ENCODE data around the gene PRDM16. TPM values are rescaled to one million over a fixed set of nuclear protein-coding genes. Genes with fewer than 3 reads are reported as not detected.
A peak's percentile ranks its signal among the peaks of the same experiment; 100 is the strongest.

The PRDM16 gene
- total RNA-seq, 1 experiment from 2014 or later, result 0.61 TPM

DNA sequence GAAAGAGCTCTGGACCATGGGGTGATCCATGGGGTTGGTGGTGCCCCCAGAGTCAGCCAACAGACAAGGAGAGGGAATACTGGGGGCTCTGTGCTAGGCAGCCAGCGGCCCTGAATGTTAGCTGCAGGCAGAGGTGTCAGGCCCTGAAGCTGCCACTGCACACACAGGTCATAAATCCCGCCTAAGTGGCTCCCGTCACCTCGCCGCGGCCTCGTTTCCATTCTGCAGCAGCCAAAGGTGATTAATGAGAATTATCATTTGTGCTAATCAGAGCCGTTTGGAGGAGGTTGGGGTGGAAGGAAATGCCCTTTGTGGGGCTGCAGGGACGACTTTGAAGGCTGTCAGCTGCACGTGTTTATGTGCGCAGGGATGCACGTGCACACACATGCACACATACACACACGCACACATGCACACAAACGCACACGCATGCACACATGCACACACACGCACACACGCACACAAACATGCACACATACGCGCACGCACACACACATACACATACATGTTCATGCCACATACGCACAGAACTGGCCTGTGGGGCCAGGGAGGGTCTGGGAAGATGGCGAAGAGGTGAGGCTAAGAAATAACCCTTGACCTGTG, 296.6 kb downstream of the PRDM16 start:
- no peak for DNase-seq (ENCODE audit: low read depth, low spot score)
- in situ Hi-C loops (cut with HindIII; ENCODE audit: low pct_unique_long_range_greater_than_20kb, low sequenced_read_pairs), result no loop called here

- in situ Hi-C loops (cut with HindIII; ENCODE audit: low pct_unique_long_range_greater_than_20kb, low sequenced_read_pairs), result no loop called here
- DNase-seq (ENCODE audit: low read depth, low spot score), result peak; percentile 49
These were observed 297.4 kb downstream of the PRDM16 start for GRCh38 chr1:3366126-3367051.

DNA sequence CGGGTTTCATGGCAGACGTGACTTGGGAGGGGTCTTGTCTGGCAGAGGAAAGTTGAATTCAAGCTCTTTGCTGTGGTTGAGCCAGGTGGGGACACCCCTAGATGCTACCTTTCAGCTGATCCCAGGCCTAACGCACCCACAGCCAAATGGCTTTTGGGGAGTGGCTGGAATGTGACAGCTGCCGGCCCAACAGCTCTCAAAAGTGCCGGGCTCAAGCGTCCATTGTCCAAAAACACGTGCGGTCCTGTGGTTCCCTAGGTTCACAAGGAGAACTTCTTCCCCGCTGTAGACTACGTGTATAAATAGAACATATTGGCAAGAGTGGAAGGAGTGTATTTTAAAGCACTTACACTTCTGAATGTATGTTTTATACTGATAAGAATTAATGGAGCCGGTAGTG, 298.4 kb downstream of the PRDM16 start:
- DNase-seq (ENCODE audit: low read depth, low spot score), result no peak
- in situ Hi-C loops (cut with HindIII; ENCODE audit: low pct_unique_long_range_greater_than_20kb, low sequenced_read_pairs), result no loop called here

GRCh38 chr1:3368059-3368458, 299.1 kb downstream of the PRDM16 start:
- no peak for DNase-seq (ENCODE audit: low read depth, low spot score)
- in situ Hi-C loops (cut with HindIII; ENCODE audit: low pct_unique_long_range_greater_than_20kb, low sequenced_read_pairs), result no loop called here

DNA sequence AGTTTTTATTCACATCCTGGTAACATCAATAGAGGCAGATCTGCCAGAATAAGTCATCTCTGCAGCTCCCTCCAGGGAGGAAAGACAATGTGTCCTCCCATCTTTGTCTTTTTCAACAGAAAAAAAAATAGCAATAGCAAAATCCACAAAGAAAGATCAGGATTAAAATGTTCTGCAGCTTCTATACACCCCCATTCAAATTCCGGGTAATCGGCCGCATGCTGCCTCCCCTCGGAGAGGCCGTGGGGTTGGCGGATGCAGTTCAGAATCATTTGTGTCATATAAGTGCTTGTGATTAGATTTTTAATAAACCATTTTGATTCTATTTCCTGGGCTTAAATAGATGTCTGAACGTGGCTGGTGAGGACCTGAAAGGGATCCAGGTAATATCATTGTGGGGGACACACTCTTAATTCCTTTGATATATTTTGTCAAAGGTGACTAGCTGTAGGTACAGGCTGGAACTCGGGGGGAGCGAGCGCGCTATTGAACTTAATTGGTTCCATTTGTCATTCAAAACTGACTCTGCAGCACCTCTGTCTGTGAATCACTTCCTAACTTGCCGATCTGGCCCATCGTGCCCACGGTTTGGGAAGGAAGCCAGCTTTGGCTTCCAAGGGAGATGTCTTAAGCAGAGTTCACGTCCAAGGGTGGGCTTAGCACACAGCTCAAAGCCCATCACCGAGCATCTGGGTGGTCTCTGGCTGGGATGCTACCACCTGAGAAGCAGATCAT, 299.9 kb downstream of the PRDM16 start:
- no peak for DNase-seq (ENCODE audit: low read depth, low spot score)
- in situ Hi-C loops (cut with HindIII; ENCODE audit: low pct_unique_long_range_greater_than_20kb, low sequenced_read_pairs), result no loop called here

DNA sequence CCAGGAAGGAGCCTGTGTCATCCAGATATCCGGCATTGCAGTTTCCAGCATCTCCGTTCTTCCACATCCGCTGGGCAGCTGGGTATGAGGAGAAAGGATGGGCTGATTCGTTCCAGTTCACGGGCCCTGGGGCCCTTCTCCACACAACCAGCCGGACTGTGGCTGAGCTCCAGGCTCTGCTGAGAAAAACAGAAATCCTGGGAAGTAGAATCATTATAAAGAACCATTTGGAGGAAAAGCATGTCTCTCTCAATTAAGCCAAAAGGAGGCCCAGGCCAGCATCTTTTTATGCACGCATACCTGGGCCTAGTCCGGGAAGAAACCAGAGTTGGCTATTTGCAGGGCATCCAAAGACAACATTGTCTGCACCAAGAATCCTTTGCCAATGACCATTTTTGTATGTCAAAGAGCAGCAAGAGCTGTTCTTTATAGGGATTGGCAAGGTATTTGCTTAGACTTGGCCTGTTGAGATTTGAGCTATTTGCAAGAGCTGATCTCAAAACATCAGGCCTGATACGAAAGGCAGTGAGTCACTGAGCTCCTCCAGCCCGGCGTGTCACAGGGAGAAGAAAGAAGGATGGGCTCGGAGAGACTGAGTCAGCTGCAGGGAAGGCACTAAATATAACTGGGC, 300.6 kb downstream of the PRDM16 start:
- no peak for DNase-seq (ENCODE audit: low read depth, low spot score)
- in situ Hi-C loops (cut with HindIII; ENCODE audit: low pct_unique_long_range_greater_than_20kb, low sequenced_read_pairs), result no loop called here

GRCh38 chr1:3370856-3371703, 302.1 kb downstream of the PRDM16 start:
- DNase-seq (ENCODE audit: low read depth, low spot score), result no peak

DNA sequence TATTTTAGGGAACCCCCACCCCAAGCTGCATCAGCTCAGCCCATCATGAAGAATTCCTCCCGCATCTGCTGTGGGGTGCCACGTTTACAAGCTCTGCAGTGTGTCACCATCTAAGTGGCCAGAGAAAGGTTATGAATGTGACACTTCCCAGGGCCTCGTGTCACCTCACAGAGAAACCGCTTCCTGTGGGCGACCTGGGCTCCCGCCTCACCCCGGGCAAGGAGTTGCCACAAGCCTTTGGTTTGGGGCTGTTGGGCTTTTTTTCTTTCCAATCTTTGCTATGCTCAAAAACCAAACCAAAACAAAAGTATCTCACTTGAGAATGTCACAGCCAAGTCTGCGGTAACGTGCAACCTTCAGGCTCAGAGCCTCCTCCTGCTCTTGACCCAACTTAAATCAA, 303.3 kb downstream of the PRDM16 start:
- no peak for DNase-seq (ENCODE audit: low read depth, low spot score)
- in situ Hi-C loops (cut with HindIII; ENCODE audit: low pct_unique_long_range_greater_than_20kb, low sequenced_read_pairs), result no loop called here

More at GRCh38 chr1:3370856-3371703, 302.1 kb downstream of the PRDM16 start:
- in situ Hi-C loops (cut with HindIII; ENCODE audit: low pct_unique_long_range_greater_than_20kb, low sequenced_read_pairs), result no loop called here

GRCh38 chr1:3373175-3373574, 304.2 kb downstream of the PRDM16 start:
- no peak for DNase-seq (ENCODE audit: low read depth, low spot score)
- in situ Hi-C loops (cut with HindIII; ENCODE audit: low pct_unique_long_range_greater_than_20kb, low sequenced_read_pairs), result no loop called here

DNA sequence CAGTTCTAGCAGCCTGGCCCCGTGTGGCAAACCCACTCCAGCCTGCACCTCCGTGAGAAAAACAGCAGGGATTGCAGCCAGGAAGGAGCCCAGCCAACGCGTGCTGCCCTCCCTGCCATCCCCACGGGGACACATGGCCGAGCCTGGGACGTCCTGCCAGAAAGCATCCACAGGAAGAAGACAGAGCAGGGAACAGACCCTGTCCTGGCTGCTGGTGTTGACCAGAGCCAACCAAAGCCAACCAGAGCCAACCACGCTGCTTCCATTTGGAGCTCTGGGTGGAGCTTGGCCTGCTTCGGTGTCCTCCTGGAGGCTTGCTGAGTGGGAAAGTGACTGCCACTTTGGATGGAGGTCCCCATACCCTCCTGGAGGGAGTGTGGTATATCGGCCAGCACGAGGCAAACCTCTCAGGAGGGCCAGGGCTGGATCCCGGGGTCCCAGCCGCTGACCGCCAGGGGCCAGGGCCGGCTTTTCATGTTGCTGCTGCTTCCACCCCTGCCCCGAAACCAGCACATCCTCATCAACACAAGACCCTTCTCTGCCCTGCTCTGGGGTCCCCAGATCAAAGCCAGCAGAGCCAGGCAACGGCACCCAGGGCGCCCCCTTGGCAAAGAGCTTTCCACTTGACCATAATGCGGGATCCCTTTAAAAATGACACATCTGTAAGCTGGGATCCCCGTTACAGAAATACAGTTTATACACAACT, 304.9 kb downstream of the PRDM16 start:
- in situ Hi-C loops (cut with HindIII; ENCODE audit: low pct_unique_long_range_greater_than_20kb, low sequenced_read_pairs), result no loop called here
- no peak for DNase-seq (ENCODE audit: low read depth, low spot score)

DNA sequence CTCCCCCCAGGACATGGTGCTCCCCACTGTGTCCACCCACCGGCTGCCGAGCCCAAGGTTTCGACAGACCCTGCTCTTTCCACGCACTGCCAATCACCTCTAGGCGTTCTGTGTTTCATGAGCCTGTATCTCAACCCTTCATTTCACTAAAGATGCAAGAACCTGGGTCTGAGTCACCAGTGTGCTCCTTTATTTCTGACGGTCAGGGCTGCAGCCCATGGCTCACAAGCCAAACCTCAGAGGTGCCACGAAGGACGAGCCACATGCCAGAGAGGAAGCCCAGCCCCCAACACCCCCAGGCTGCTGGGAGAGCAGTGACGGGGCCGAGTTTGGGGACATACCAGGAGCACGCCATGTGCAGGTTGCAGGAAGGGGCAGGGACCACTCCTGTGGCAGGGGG, 306.2 kb downstream of the PRDM16 start:
- in situ Hi-C loops (cut with HindIII; ENCODE audit: low pct_unique_long_range_greater_than_20kb, low sequenced_read_pairs), result no loop called here
- no peak for DNase-seq (ENCODE audit: low read depth, low spot score)

DNA sequence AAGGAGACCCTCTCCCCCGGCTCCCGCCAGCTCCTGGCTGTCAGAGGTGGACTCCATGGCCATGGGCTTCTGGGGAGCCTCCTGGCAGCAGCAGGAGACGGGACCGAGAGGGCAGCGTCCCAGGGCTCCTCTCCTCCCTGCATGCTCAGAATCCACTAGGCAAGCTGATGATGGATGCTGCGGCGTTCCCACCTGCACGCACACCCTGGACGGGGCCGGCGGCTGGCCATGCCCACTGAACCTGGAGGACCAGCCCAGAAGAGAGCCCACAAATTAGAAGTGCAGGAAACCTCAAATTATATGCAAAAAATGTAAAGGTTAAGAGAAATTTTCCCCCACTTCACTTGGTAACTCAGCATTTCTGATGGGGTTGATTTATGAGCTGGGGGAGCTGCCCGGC, 308.2 kb downstream of the PRDM16 start:
- in situ Hi-C loops (cut with HindIII; ENCODE audit: low pct_unique_long_range_greater_than_20kb, low sequenced_read_pairs), result no loop called here
- DNase-seq (ENCODE audit: low read depth, low spot score), result no peak

DNA sequence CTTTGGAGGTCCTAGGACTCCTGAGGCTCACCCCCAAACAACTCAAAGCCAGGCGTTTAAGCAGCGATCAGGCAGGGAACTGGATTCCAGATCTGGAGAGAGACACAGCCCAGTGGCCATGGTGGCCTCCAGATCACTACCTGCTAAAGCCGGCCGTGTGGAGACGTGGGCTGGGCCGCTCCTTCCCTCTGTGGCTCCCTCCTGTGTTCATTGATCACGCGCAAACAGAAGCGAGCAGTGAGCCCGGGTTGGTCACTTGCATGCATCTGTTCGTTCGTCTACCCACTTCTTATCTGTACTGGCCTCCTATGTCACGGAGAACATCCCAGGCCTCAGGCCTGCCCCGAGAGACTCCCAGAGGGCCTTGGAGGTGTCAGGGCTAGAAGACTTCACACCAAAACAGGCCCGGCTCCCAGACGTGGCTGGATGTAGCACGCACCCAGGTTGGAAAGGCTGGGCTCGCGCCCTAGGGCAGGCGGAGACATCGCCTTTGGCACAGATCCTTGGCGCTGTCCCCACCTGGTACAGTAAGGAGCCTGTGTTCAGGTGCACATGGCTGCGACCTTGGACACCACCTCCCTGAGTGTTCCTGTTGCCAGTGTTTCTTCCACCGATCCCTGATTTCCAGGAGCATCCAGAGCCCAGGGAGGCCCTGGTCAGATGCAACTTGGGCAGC, 308.7 kb downstream of the PRDM16 start:
- DNase-seq (ENCODE audit: low read depth, low spot score), result no peak
- in situ Hi-C loops (cut with HindIII; ENCODE audit: low pct_unique_long_range_greater_than_20kb, low sequenced_read_pairs), result no loop called here

DNA sequence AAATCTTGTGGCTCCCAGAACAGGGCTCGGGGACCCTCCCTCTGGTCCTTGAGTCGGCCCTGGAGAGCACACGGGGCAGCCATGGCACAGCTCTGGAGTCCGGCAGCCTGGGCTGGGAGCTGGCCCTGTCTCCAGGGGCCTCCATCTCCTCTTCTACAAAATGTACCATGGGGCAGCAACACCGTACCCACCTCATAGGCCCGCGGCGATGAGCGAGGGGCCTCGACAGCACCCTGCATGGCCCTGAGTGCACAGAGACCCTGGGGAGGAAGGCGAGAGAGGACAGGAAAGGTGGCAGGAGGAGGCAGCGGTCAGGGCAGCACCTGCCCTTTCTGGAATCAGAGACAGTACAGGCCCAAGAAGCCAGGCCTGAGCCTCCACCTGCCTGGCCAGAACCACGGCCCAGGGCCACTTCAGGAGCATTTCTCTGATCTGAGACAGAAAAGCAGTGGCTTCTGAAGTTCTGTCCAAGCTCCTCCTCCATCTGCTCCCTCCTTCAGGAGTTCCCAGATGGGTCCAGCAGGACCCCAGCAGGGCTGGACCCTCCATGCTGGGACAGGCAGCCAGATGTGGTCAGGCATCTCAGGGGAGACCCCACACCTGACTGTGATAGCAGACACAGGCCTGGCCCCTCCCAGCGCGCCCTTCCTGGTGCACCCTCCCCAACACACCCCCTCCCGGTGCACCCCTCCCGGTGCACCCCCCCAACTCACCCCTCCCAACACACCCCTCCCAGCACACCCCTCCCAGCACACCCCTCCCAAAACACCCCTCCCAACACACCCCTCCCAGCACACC, 309.6 kb downstream of the PRDM16 start:
- DNase-seq (ENCODE audit: low read depth, low spot score), result no peak
- in situ Hi-C loops (cut with HindIII; ENCODE audit: low pct_unique_long_range_greater_than_20kb, low sequenced_read_pairs), result no loop called here

DNA sequence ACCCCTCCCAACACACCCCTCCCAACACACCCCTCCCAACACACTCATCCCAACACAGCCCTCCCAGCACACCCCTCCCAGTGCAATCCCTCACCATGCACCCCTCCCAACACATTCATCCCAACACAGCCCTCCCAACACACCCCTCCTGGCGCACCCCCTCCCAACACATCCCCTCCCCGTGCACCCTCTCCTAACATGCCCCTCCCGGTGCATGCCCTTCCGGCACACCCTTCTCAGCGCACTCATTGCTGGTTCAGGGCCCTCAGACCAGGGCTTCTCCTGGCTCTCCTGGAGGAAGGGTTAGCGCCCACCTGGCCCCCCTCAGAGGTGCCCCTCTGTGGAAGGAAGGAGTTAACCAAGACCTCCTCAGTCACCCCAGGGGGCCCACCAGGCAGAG, 310.9 kb downstream of the PRDM16 start:
- no peak for DNase-seq (ENCODE audit: low read depth, low spot score)

More for the DNA sequence above, 310.9 kb downstream of the PRDM16 start:
- in situ Hi-C loops (cut with HindIII; ENCODE audit: low pct_unique_long_range_greater_than_20kb, low sequenced_read_pairs), result no loop called here

All from SK-MEL-5 (cell line).